GM18505 (cell line): ENCODE data around the gene INSIG1.

Experiments used
- ATAC-seq: cut with Tn5 transposase; IDR thresholded peaks from one replicate; pipeline ENCODE4 v1.9.1; 2021; ENCODE audit not compliant: unreplicated experiment
- POLR2A ChIP-seq: IDR thresholded peaks from 4 replicates; pipeline ENCODE4 v1.6.1; 2011; ENCODE audit warnings: borderline replicate concordance; ENCODE audit not compliant: insufficient read depth, insufficient read length; ENCODE audit errors: extremely low read depth

Gene INSIG1

DNA sequence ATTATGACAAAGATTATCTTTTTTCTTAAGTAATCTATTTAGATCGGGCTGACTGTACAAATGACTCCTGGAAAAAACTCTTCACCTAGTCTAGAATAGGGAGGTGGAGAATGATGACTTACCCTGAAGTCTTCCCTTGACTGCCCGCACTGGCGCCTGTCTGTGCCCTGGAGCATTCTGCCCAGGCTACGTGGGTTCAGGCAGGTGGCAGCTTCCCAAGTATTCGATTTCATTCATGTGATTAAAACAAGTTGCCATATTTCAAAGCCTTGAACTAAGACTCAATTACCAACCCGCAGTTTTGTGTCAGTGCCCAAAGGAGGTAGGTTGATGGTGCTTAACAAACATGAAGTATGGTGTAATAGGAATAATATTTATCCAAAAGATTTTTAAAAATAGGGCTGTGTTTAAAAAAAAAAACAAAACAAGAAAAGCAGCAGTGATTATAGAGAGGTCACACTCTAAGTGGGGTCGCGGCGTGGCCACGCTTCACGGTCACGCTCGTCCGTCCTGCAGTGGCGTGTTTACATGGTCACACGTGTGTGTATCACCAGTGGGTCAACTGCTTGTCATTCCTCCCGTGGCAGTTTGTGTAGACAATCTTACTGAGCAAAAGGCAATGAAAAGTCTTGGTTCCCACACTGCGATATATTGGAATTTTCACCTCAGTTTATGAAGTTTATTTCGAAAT lies 10.8 kb downstream of the INSIG1 start:
- no peak for ATAC-seq
- no peak for TF ChIP-seq POLR2A

DNA sequence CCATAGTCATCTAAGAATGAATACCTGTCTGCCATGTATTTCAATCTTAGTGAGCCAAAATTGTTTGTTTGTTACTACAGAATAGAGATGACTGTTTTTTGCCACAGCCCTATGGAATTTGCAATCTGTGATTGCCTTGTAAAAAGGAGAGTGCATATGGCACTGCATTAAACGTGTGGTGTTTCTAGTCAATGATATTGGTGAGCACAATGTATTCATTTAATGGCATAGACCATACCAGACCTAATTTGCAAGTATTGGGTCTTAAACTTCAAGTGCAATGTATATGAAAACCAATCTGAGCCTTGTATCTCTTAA lies 11.3 kb downstream of the INSIG1 start:
- ATAC-seq, result no peak
- no peak for TF ChIP-seq POLR2A

DNA sequence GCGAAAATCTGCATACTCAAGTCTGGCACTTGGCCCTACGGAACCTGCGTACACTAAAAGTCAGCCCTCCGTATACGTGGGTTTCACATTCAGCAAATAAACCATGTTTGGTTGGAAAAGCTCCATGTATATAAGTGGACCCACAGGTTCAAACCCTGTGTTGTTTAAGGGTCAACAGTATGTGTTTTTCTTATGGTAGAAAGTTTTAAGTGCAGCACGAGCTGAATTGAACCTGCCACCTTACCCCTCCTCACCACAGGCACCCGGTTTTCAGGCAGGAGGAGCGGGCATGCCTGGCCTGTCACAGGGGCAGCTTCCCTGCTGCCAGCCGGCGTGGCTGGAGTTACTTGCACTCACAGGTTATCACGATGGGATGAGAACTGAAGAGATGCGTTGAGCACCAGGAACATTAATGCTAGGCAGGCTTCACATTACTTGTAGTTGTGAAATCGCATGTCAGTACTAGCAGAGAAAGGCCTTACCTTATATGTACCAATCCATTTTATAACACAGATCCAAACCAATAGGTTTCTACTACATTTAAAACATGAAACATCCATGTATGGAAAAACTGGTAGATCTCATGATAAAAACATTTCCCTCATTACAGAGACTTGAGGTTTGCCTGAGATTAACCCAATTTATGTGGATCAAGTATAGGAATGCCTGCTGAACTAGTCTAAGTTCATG lies 12.9 kb downstream of the INSIG1 start:
- no peak for ATAC-seq
- peak; percentile 40 for TF ChIP-seq POLR2A

DNA sequence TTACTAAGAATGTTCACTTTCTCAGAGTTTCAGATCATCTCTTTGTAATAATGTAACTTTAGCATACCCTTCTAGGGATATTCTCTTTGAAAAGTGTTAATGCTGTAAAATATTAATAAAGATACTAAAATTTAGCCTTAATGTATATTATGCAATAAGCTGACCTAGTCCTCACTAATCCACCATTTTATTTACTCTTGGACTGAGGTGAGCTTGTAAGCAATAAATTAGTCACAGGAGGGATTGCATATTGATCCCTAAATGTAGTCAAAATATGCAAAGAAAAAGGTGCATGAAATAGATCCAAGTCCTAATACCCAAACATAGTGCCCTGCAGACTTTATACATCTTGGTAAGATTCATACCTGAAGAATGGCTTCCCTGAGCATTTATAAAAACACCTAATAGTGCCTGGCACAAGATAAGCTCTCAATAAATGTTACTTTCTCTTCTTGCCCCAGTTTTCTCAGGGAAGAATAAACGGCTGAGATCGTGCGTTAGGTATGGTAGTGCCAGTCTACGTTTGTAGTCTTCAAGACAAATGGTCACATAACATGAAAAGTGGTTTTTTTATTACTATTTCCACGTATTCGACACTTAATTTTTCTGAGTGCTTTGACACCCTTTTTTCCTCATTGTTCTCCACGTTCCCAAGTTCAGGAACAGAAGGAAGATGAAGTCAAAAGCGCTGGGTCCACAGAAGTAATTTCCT lies 14.3 kb downstream of the INSIG1 start:
- no peak for TF ChIP-seq POLR2A

DNA sequence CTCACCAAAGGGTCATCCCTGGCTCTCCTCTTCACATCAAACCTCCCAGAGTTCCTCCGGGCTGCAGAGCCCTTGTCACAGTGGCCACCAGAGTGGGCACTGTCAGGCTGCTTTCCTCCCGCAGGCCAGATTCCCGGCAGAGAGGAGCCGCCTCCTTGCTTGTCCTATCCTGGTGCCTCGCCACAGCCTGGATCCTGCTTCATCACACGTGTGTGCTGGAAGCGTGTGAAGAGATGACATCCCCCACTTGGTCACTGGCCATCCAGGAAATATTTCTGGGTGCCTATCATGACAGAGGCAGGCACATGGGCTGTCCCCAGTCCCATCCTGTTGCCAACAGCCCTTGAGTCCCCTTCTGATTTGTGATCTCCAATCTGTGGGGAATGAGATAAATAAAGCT lies 15.0 kb downstream of the INSIG1 start:
- no peak for ATAC-seq
- no peak for TF ChIP-seq POLR2A

More for the DNA sequence above, 14.3 kb downstream of the INSIG1 start:
- ATAC-seq, result no peak

DNA sequence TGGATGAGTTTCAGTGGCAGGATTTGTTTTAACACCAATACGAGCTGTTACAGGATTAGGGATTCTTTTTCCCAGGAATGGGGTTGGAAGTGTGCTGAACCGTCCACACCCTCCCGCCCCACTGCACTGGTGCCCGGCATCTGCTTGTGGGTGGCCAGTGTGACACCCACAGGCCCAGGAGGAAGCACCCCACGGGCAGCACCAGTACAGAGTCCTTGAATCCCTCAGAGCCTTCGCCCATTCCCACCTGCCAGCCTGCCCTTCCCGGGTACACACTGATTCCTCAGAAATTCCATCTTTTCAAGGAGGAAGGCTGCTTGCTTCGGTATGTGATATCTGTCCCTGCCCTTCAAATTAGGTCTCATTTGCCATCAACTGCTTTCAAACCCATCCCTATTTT lies 15.4 kb downstream of the INSIG1 start:
- no peak for TF ChIP-seq POLR2A
- no peak for ATAC-seq

DNA sequence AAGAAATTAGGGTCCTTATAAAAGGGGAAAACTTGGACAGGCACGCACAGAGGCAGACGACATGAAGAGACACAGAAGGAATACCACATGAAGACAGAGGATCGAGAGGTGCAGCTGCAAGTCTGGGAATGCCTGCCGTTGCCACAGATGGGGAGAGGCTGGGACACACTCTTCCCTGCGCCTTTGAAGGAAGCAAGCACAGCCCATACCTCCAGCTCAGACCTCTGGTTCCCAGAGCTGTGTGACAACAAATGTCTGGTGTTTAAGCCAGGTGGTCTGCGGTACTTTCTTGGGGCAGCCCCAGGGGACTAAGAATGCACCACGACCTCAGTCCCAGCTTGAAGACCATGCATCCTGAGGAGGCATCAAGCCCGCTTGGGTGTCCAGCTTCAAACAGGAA lies 18.3 kb downstream of the INSIG1 start:
- no peak for TF ChIP-seq POLR2A
- no peak for ATAC-seq

DNA sequence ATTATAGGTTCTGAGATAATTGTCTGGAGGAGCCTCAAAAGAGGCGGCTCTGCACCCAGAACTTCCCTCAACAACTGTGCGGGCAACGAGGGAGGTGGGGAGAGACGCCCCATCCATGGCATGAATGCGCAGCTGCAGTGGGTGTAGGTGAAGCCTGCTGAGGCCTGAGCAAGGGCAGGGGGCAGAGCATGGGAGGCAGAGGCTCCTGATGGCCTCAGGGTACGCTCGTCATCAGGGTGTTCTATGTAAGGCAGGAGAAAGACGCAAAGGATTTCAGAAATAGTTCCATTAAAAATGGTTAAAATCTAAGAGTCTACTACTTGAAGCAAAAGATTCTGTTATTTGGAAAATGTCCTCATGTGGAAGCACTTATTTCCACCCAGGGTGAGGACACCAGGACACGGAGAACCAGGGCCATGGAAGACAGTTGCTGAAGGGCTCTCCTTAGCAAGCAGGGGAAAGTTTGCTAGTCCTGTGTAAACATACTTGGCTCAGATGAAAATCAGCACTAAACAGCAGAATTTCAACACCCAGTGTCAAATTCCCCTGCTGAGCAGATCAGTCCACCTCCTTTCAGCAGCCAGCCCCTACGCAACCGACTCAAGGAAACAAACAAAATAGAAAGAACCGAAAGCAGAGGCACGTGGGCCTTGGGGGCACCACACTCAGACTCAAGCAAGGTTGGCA lies 18.9 kb downstream of the INSIG1 start:
- no peak for TF ChIP-seq POLR2A
- ATAC-seq, result no peak

DNA sequence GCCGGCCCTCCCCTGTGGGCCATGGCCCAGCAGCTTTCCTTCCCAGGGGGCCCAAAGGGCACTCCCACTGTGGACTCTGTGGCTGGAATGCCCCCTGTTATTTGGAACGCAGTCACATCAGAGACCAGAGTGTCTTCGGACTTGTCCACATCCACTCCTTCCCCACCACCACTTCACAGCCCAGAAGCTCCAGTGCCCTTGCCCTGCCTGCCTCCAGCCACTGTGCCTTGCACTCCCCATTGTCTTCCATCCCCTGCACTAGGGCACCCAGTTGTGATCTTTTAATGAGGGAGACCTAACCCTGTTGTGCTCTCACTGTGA lies 19.4 kb downstream of the INSIG1 start:
- no peak for TF ChIP-seq POLR2A
- no peak for ATAC-seq

DNA sequence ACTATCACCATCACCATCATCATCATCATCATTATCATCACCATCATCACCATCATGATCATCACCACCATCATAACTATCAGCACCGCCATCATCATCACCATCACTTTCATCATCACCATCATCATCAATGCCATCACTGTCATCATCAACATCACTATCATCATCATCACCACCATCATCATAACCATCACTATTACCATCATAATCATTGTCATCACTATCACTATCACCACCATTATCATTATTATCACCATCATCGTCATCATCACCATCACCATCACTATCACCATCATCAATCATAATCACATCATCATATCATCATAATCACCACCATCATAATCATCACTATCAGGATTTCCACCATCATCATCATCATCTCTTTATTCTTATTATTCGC lies 20.6 kb downstream of the INSIG1 start:
- no peak for TF ChIP-seq POLR2A
- no peak for ATAC-seq

DNA sequence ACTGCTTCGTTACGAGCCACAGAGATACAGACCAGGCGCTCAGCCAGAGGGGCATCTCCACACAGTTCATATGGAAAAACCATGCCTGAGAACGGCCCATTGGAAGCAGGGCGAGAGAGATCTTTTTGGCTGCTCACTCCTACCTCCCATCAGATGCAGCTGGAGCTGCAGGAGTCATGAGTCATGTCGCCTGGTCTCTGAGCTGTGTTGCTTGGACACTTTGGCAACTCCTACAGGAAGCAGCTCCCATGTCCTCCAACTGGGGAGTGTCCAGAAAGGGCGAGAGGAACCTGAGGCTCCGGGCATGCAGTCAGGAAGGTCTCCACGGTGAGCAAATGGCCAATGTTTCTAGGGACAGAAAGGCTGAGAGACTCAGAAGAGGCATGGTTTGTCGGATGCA lies 24.9 kb downstream of the INSIG1 start:
- ATAC-seq, result no peak
- no peak for TF ChIP-seq POLR2A

DNA sequence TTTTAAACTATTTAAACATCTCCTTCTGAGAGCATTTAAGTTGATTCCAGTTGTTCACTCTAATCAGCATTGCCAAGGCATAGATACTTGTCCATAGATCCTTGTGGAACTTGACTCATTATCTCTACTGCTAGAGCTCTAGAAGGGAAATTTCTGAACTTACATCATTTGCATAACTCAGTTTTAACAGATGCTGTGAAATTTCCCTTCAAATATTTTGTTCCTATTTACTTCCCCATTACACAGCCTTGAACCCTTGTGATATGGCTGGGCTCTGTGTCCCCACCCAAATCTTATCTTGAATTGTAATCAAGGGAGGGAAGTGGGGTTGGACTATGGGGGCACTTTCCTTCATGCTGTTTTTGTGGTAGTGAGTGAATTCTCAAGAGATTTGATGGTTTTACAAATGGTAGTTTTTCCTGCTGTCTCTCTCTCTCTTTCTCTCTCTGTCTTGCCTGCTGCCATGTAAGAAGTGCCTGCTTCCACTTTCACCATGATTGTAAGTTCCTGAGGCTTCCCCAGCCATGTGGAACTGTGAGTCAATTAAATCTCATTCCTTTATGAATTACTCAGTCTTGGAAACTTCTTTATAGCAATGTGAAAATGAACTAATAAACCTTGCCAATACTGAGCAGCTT lies 25.4 kb downstream of the INSIG1 start:
- TF ChIP-seq POLR2A, result no peak
- ATAC-seq, result no peak

DNA sequence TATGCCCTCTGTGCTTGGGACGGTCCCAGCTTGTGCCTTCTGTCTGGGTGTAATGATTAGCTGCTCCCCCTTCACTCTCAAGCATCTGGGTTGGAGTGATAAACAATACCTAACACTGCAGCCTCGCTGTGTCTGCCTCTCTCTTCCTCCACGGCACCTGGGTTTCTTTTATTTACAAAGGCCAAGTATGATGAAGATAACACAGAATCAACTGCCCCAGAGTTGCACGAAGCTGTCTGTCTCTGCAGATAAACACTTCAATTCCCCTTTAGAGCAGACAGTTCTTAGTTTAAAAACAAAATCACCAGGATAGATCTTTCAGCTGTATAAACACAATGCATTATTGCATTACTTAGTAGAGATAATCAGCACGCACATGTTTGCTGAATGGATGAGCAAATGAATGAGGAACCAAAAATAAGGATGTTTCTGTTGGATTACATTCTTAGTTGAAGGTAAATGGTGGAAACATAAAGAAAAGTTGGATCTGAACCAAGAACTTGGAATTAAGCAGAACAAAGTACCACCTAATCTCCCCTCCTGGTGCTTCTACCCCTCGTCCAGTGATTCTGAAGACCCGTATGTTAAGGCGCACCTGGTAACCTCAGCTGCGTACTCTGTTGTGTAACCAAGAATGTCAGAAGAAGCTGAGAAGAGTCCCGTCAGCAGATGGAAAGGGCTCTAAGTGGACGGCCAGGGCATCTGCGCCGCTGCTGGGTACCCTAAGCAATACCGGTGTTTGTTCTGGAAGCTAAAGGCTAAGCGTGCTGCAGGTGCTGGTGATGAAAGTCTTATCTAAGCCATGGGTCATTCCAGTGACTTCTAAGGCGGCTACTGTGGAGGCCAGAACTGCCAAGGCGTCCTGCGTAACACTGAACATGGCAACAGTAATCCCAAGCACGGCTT lies 26.6 kb downstream of the INSIG1 start:
- TF ChIP-seq POLR2A, result no peak
- no peak for ATAC-seq

DNA sequence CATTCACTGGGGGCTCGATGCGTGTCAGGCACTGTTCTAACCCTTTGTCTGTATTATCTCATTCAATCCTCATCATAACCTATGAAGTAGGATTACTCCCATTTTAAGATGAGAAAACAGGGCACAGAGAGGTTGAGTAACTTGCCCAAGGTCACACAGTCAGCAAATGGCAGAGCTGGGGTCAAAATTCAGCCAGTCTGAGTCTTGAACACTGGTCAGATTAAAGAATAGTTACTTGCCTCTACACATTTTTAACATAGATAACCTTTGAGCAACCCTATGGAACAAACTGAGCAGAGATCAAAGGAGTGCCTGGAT lies 27.2 kb downstream of the INSIG1 start:
- TF ChIP-seq POLR2A, result no peak
- ATAC-seq, result no peak
